KOPT-K1 (cell line): ENCODE measurements around the gene CLASRP.

Experiments used
- H3K27ac ChIP-seq: fragments of 200-600 bp; sonication (generic); 2 replicates; pipeline ENCODE4 v1.5.1; 2016; ENCODE audit warnings: antibody characterized with exemption, mild to moderate bottlenecking, low read depth, low read length; ENCODE audit not compliant: poor library complexity, severe bottlenecking
- H3K36me3 ChIP-seq: fragments of 200-600 bp; sonication (generic); 2 replicates; pipeline ENCODE4 v1.5.1; 2017; ENCODE audit warnings: antibody characterized with exemption, mild to moderate bottlenecking, low read length, moderate library complexity; ENCODE audit not compliant: insufficient read depth
- H3K9me3 ChIP-seq: fragments of 200-600 bp; sonication (generic); 2 replicates; pipeline ENCODE4 v1.5.1; 2017; ENCODE audit warnings: antibody characterized with exemption, low read length, mild to moderate bottlenecking; ENCODE audit not compliant: insufficient read depth, poor library complexity, severe bottlenecking

The CLASRP gene

DNA sequence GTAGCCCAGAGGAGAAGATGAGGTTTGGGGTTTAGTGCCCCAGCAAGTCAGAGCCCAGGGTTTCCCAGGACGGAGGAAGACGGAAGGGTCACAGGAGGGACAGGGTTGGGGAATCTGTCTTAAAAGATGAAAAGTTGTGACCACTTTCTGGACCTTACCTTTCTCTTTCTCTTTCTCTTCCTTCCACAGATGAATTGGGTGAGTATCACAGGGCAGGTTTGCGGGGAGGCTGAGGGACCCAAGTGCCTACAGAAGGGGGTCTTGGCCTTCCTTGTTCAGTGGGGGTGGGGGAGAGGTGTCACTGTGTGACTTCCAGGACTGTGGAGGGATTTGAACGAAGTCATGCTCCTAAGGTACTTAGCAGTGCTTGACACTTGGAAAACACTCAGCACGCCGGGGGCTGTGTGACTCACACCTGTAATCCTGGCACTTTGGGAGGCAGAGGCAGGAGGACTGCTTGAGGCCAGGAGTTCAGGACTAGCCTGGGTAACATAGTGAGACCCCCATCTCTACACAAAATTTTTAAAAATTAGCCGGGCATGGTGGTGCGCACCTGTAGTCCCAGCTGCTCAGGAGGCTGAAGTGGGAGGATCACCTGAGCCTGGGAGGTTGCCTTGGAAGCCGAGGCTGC is 29.1 kb upstream of the CLASRP start:
- Histone ChIP-seq H3K36me3 (no peaks in the 10 kb centered on the region), H3K27ac (no peak overlapping the region), H3K9me3 (no peaks in the 10 kb centered on the region)

DNA sequence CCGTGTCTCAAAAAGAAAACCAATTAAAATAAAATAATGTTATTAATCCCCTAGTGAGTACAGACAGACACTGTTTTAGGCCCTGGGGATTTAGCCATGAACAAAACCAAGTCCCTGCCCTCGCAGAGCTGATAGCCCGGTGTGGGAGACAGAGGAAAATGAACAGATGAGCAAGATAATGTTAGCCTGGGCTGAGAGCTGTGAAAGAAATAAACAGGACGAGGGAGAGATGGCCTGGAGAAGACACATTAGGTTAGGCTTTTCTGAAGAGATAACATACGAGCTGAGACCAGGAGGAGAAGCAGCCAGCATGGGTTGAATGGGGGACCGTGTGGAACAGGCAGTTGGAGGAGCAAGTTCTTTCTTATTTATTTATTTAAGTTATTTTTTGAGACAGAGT is 28.5 kb upstream of the CLASRP start:
- no peaks in the 10 kb centered on the region for H3K36me3 ChIP-seq
- H3K9me3 ChIP-seq: no peaks in the 10 kb centered on the region
- H3K27ac ChIP-seq: no peak overlapping the region

DNA sequence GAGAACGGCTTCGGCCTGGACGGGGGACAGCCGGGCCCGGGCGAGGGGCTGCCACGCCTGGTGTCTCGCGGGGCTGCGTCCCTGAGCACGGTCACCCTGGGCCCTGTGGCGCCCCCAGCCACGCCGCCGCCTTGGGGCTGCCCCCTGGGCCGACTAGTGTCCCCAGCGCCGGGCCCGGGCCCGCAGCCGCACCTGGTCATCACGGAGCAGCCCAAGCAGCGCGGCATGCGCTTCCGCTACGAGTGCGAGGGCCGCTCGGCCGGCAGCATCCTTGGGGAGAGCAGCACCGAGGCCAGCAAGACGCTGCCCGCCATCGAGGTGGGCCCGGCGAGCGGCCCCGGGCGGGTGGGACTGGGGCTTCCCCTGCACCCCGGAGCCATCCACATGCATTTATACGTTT is 26.9 kb upstream of the CLASRP start:
- H3K36me3 ChIP-seq: no peaks in the 10 kb centered on the region

DNA sequence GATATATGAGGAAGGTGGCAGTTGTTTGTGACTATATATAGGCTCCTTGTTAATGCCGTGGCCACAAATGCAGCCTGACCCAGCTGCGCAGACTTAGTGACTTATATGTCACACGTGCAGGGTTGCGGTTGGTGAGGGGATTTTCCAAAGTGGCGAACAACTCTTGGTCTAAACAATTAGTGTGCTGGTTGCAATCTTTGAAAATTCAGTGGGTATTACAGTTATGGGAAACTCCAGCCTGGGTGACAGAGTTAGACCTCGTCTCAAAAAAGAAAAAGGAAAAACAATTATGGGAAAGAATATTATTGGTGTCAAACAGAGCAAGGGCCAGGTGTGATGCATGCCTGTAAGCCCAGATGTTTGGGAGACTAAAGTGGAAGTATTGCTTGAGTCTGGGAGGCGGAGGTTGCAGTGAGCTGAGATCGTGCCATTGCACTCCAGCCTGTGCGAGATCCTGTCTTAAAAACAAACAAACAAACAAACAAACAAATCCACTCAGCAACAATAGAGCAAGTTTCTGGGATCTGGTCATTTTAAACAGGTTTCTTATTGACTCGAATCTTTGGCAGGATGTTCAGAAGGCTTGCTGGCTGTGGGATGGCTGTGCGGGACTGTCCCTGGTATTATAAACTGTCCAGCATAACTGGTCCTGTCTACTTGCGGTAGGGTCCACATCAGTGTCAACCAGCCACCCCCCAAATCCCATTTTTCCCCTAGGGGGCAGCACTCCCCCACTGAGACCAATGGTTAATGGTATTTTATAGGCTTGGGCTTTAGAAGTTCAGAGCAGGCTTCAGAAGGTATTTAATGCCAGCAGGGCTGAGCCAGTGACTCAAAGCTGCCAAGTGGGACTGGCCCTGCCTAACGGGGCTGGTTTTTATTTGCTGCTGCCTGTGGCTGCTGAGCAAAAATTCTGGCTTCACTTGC is 22.2 kb upstream of the CLASRP start:
- no peaks in the 10 kb centered on the region for H3K9me3 ChIP-seq
- H3K36me3 ChIP-seq: no peaks in the 10 kb centered on the region
- H3K27ac ChIP-seq: no peak overlapping the region

More for the DNA sequence above, 26.9 kb upstream of the CLASRP start:
- Histone ChIP-seq H3K27ac (no peak overlapping the region), H3K9me3 (no peaks in the 10 kb centered on the region)

DNA sequence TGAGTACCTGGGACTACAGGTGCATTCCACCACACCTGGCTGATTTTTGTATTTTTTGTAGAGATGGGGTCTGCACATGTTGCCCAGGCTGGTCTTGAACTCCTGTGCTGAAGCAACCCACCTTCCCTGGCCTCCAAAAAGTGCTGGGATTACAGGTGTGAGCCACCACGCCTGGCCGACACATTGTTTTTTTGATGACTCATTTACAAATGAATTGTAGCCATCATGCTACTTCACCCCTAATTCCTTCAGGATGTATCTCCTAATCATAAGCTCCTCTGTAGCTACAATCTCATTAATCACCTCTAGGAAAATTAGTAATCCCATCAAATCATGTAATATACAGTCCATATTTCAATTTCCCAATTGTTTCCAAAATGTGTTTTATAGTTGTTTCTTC is 19.7 kb upstream of the CLASRP start:
- H3K9me3 ChIP-seq: no peaks in the 10 kb centered on the region
- no peak overlapping the region for H3K27ac ChIP-seq
- H3K36me3 ChIP-seq: no peaks in the 10 kb centered on the region

DNA sequence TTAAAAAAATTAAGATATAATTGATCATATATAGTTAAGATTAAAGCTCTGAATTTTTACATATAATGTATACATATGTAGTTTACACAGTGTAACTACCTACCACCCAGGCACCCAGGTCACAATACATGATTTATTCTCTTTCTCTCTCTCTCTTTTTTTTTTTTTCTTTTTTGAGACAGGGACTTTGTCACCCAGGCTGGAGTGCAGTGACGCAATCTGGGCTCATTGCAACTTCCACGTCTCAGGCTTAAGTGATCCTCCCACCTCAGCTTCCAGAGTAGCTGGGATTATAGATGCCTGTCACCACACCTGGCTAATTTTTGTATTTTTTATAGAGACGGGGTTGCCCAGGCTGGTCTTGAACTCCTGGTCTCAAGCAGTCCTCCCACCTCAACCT is 18.8 kb upstream of the CLASRP start:
- no peaks in the 10 kb centered on the region for H3K9me3 ChIP-seq
- no peak overlapping the region for H3K27ac ChIP-seq
- no peaks in the 10 kb centered on the region for H3K36me3 ChIP-seq

DNA sequence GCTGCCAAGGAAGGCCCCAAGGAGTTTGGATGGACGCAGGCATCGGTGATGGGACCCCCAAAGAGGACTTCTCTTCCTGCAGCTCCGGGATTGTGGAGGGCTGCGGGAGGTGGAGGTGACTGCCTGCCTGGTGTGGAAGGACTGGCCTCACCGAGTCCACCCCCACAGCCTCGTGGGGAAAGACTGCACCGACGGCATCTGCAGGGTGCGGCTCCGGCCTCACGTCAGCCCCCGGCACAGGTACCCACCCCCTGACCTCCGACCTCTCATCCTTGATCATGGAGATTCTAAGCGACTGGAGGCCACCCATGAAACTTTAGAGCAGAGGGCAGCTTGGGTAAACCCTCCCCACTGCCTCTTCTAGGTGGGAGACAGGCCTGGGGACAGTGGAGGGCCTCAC is 16.9 kb upstream of the CLASRP start:
- Histone ChIP-seq H3K9me3 (no peaks in the 10 kb centered on the region), H3K27ac (no peak overlapping the region), H3K36me3 (no peaks in the 10 kb centered on the region)

DNA sequence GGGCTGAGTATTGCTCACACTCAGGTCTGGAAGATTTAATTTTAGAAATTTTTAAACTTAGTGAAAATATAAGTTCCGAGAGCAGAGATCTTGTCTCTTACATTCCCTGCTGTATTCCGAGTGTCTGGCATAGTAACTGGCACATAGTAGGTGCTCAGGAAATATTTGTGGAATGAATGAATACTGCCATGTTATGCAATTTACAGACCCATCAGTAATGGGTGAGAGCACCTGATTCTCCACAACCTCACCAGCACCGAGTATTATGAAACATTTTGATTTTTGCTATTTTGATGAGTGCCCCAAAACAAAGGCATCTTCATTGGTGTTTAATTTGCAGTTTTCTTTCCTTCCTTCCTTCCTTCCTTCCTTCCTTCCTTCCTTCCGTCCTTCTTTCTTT is 15.8 kb upstream of the CLASRP start:
- Histone ChIP-seq H3K36me3 (no peaks in the 10 kb centered on the region), H3K27ac (no peak overlapping the region), H3K9me3 (no peaks in the 10 kb centered on the region)

DNA sequence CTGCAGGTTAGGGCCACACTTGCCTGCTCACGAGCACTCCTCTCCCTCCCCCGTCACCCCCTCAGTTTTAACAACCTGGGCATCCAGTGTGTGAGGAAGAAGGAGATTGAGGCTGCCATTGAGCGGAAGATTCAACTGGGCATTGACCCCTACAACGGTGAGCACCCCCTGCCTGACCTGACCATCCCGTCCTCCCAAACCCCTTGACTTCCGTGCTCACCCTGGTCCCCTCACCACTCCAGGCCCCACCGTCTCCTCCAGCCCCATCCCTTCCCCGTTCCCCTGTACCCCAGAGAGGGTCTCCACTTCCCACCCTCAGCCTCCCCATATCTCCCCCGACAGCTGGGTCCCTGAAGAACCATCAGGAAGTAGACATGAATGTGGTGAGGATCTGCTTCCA is 13.6 kb upstream of the CLASRP start:
- no peaks in the 10 kb centered on the region for H3K36me3 ChIP-seq

DNA sequence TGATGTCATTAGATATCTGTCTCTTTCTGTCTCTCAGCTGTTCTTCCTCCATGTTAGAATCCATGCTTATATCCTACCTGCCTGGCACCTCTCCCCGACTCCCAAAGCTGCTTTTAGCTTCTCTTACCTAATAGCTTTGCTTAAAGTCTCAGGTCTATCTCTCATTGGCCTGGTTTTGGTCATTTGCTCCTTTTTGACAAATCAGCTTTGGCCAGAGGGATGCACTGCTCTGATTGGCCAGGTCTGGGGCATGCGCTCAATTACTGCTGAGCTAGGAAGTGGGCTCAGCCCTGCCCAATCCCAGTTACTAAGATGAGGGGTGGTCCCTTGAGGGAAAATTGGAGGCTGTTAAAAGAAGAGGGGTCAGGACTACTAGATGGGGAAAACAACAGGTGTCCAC is 11.5 kb upstream of the CLASRP start:
- H3K27ac ChIP-seq: no peak overlapping the region
- no peaks in the 10 kb centered on the region for H3K9me3 ChIP-seq
- H3K36me3 ChIP-seq: no peaks in the 10 kb centered on the region

More for the DNA sequence above, 13.6 kb upstream of the CLASRP start:
- Histone ChIP-seq H3K27ac (no peak overlapping the region), H3K9me3 (no peaks in the 10 kb centered on the region)

DNA sequence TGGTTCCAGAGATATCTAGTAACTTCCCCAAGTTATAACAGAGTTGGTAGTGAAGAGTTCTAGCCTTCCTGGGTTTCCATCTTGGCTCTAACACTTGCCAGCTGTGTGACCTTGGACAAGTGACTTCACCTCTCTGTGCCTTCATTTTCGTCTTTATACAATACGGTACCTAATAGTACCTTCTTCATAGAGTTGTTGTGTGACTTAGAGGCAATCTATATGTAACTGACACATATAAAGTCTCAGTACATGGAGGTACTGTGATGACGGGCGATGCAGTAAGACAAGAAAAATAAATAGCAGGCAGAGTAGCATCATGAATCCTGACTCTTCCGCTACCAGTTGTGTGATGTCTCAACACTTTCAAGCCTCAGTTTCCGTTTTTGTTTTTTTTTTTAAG is 8.0 kb upstream of the CLASRP start:
- H3K27ac ChIP-seq: no peak overlapping the region
- H3K36me3 ChIP-seq: no peaks in the 10 kb centered on the region
- H3K9me3 ChIP-seq: no peaks in the 10 kb centered on the region

DNA sequence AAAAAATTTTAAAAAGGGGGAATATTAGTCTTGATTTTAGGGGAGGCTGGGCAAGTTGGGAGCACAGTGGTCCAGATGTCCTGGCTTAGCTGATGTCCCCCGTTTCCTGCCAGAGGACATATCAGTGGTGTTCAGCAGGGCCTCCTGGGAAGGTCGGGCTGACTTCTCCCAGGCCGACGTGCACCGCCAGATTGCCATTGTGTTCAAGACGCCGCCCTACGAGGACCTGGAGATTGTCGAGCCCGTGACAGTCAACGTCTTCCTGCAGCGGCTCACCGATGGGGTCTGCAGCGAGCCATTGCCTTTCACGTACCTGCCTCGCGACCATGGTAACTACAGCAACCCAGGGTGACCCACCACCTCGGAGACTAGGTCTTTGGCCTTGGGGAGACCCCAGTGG is 6.4 kb upstream of the CLASRP start:
- Histone ChIP-seq H3K36me3 (no peaks in the 10 kb centered on the region), H3K27ac (no peak overlapping the region), H3K9me3 (no peaks in the 10 kb centered on the region)

DNA sequence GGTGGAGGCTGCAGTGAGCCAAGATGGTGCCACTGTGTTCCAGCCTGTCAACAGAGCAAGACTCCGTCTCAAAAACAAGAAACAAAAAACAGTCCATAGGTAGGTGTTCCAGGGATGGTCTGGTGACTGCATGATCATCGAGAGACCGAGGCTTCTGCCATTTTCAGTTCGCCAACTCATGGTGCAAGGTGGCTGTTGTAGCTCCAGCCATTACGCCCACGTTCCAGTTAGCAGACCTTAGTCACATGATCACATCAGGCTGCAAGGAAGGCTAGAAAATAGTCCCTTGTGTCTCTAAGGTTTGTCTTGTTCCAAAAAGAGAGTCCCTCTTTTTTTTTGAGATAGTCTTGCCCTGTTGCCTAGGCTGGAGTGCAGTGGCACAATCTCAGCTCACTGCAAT is 3.1 kb upstream of the CLASRP start:
- Histone ChIP-seq H3K27ac (no peak overlapping the region), H3K36me3 (peaks cover 12% of the 10 kb centered on the region), H3K9me3 (no peaks in the 10 kb centered on the region)

DNA sequence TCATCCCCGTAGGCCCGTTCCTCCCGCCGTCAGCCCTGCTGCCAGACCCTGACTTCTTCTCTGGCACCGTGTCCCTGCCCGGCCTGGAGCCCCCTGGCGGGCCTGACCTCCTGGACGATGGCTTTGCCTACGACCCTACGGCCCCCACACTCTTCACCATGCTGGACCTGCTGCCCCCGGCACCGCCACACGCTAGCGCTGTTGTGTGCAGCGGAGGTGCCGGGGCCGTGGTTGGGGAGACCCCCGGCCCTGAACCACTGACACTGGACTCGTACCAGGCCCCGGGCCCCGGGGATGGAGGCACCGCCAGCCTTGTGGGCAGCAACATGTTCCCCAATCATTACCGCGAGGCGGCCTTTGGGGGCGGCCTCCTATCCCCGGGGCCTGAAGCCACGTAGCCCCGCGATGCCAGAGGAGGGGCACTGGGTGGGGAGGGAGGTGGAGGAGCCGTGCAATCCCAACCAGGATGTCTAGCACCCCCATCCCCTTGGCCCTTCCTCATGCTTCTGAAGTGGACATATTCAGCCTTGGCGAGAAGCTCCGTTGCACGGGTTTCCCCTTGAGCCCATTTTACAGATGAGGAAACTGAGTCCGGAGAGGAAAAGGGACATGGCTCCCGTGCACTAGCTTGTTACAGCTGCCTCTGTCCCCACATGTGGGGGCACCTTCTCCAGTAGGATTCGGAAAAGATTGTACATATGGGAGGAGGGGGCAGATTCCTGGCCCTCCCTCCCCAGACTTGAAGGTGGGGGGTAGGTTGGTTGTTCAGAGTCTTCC is 1.3 kb upstream of the CLASRP start:
- peaks cover 30% of the 10 kb centered on the region for H3K36me3 ChIP-seq
- H3K9me3 ChIP-seq: no peaks in the 10 kb centered on the region
- no peak overlapping the region for H3K27ac ChIP-seq

DNA sequence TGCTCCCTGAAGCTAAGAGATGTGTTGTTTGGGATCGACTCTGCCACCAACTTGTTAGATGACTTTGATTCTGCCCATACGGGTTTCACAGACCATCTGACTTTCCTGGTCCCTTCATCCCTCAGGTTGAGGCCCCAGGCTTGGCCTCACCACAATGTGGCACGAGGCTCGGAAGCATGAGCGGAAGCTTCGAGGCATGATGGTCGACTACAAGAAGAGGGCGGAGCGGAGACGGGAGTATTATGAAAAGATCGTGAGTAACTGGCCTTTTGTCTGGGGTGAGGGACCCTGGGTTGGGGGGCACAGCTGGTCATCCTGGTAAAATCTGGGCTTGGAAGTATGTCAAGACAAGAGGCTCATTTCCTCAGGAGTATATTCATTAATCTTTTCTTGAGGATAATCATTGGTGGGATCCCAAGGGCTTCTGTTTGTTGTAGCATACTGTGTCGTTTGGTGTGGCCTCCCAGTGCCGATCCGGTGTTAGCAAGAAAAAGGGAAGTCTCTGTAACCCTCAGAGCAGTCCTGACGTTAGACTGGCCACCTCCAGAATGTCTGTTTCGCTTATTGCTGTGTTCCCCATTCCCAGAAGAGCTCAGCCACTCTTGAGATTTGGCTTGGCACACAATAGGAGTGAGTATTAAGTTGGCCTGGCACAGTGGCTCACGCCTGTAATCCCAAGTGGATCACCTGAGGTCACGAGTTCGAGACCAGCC is 1.4 kb downstream of the CLASRP start:
- Histone ChIP-seq H3K9me3 (no peaks in the 10 kb centered on the region), H3K27ac (peak overlapping the region; percentile 87), H3K36me3 (peaks cover 56% of the 10 kb centered on the region)
